SK-MEL-5 (cell line): ENCODE measurements around the gene KCTD11. TPM values are rescaled to one million over a fixed set of nuclear protein-coding genes. Genes with fewer than 3 reads are reported as not detected.
"Not testable (repeated sequence)": the region's sequence is repeated elsewhere in the genome, so short reads cannot be mapped to it uniquely, and the experiment has no call there.

ENCODE experiments used
- DNase-seq: peaks from one replicate; pipeline ENCODE4 v3.0.0-alpha.2; 2016; ENCODE audit warnings: low read depth, low spot score
- in situ Hi-C: cut with HindIII; loops from 2 replicates; pipeline ENCODE4 v1.10.0; 2016; ENCODE audit warnings: low sequenced_read_pairs, high pct_unique_total_duplicates, low pct_unique_long_range_greater_than_20kb
- total RNA-seq: library from RNA; depleted of rRNA; stranded (reverse); fragments of >200 nt; shearing (Covaris generic); gene quantifications from 2 replicates; pipeline ENCODE4 v1.2.3, GENCODE V29; 2014

The KCTD11 gene
- total RNA-seq, 1 experiment from 2014 or later: 2.5 TPM

GRCh38 chr17:7334938-7335538, 16.9 kb upstream of the KCTD11 start:
- DNase-seq: no peak
- in situ Hi-C loops: no loop called here

DNA sequence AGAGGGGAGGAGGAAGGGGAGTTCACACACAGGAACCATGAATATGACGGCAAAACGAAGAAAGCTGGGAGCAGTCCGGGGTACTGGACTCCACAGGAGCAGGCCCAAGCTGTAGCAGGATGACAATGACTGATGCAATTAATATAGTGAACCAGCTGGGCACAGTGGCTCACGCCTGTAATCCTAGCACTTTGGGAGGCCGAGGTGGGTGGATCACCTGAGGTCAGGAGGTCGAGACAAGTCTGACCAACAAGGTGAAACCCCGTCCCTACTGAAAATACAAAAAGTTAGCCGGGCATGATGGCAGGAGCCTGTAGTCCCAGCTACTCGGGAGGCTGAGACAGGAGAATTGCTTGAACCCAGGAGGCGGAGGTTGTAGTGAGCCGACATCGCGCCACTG, 16.2 kb upstream of the KCTD11 start:
- DNase-seq, in situ Hi-C loops: not testable (repeated sequence)

- DNase-seq: no peak
- in situ Hi-C loops: no loop called here
Observed at GRCh38 chr17:7336240-7337175, 15.5 kb upstream of the KCTD11 start, which contains the start of gene ACAP1. Gene ACAP1 (plus strand): TSS chr17:7336529. CDS start chr17:7336735, 206 bp downstream.

DNA sequence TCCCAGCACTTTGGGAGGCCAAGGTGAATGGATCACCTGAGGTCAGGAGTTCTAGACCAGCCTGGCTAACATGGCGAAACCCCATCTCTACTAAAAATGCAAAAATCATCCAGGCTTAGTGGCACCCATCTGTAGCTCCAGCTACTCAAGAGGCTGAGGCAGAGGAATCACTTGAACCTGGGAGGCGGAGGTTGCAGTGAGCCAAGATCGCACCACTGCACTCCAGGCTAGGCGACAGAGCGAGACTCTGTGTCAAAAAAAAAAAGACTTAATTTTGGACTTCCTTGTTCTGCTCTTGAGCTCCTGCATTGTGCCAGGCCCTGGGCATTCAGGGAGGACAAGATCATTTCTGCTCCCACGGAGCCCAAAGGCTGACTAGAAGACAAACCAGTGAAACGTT, 14.4 kb upstream of the KCTD11 start:
- in situ Hi-C loops, DNase-seq: not testable (repeated sequence)

- no peak for DNase-seq
- in situ Hi-C loops: no loop called here
Observed at GRCh38 chr17:7340179-7340578, 11.8 kb upstream of the KCTD11 start.

DNA sequence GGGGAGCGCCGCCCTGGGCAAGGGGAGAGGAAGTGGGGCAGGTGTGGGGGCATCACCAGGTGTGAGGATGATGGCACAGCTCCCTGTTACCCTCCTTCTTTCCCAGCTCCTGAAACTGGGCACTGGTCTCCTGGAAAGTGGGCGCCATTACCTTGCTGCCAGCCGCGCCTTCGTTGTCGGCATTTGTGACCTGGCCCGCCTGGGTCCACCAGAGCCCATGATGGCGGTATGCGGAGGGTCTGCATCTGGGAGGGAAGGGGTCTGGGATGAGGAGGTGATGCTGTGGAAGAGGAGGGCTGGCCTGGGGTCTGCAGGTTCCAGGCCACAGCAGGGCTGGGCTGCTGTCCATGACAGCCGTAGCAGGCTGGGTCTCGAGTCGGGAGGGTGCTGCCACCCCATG, 10.1 kb upstream of the KCTD11 start:
- no peak for DNase-seq
- in situ Hi-C loops: no loop called here

GRCh38 chr17:7343250-7343649, 8.7 kb upstream of the KCTD11 start:
- in situ Hi-C loops: no loop called here
- DNase-seq: no peak

DNA sequence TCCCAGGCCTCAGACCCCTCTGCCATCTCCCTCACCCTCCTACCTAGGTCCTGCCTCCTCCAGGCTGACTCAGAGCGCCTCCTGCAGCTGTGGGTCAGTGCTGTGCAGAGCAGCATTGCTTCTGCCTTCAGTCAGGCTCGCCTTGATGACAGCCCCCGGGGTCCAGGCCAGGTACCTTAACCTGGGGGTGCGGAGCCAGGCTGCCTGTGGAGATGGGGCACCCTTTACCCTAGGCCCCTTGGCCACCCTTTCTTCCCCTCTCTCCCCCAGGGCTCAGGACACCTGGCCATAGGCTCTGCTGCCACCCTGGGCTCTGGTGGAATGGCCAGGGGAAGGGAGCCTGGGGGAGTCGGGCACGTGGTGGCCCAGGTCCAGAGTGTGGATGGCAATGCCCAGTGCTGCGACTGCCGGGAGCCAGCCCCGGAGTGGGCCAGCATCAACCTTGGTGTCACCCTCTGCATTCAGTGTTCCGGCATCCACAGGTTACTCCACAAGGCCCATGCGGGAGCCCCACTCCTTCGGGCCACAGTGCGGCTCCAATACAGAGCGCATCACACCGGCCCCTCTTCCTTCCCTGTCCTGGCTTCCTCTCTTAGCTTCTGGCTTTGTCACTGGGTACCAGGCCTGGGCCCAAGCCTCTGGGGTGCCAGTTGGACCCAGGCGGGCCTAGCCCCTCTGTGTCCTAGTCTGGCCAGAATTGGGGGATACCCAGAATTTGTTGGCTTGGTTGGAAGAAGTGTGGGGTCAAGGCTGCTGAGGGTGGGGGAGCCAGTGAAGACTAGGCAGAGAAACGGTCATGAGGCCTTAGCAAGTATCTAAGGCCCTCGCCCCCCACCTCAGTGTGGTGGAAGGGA, 5.0 kb upstream of the KCTD11 start:
- DNase-seq: no peak
- in situ Hi-C loops: no loop called here

DNA sequence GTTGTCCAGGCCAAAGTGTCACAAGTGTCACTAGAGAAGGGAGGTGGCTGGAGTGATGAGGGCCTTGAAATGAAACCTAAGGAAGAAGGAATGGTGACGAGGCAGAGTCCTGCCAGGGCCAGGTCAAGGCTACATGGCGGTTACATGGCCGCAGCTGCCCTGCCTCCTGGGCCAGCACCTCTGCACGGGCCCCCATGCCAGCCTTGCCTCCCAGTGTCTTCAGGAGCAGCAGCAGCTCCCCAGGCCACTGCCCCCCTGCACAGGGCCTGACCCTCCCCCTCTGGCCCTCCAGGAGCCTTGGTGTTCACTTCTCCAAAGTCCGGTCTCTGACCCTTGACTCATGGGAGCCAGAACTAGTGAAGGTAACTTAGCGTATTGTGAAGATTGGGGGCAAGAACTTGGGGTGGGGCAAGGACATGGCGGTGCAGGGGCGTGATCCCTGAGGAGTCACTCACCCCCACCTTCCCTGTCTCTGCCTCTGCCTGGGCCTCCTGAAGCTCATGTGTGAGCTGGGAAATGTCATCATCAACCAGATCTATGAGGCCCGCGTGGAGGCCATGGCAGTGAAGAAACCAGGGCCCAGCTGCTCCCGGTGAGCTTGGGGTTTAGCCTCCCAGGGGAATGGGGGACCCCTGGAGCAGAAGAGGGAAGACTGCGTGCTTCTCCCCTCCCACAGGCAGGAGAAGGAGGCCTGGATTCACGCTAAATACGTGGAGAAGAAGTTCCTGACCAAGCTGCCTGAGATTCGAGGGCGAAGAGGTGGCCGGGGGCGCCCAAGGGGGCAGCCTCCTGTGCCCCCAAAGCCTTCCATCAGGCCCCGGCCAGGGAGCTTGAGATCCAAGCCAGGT, 4.1 kb upstream of the KCTD11 start:
- in situ Hi-C loops: no loop called here

GRCh38 chr17:7348478-7349242, 3.3 kb upstream of the KCTD11 start:
- DNase-seq: no peak
- in situ Hi-C loops: no loop called here

More for the DNA sequence above, 4.1 kb upstream of the KCTD11 start:
- DNase-seq: no peak

- in situ Hi-C loops: no loop called here
Observed at GRCh38 chr17:7352503-7352889, 534 bp downstream of the KCTD11 start.

GRCh38 chr17:7352910-7353635, 1.1 kb downstream of the KCTD11 start:
- in situ Hi-C loops: no loop called here
- DNase-seq: no peak

More at GRCh38 chr17:7352503-7352889, 534 bp downstream of the KCTD11 start:
- DNase-seq: no peak

GRCh38 chr17:7354262-7354843, 2.4 kb downstream of the KCTD11 start:
- in situ Hi-C loops: no loop called here
- DNase-seq: no peak

DNA sequence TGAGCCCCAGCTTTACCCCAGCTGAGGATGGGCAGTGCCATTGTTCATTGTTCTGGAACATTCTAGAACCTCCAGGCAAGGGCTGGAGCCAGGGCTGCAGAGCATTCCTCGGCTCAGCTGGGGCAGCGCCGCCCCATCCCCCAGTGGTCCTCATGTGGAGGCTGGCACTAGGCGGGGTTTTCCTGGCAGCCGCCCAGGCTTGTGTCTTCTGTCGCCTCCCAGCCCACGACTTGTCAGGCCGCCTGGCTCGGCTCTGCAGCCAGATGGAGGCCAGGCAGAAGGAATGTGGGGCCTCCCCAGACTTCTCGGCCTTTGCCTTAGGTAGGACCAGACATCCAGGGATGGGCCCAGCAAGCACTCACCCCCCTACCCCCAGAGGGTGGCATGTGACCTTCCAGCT, 3.1 kb downstream of the KCTD11 start, which contains the start of gene TMEM95:
TSS of gene TMEM95 (plus strand) at position 104 of the 400 bp plus-strand sequence. CDS start at position 153, 49 bp downstream.
- no peak for DNase-seq
- in situ Hi-C loops: no loop called here

GRCh38 chr17:7355573-7355972, 3.6 kb downstream of the KCTD11 start:
- in situ Hi-C loops: no loop called here
- DNase-seq: no peak
